Measurements from ENCODE around the gene TMEM145. TPM values are rescaled to one million over a fixed set of nuclear protein-coding genes. Genes with fewer than 3 reads are reported as not detected.

The TMEM145 gene
- total RNA-seq, 1 experiment from 2014 or later = 3.0 TPM

DNA sequence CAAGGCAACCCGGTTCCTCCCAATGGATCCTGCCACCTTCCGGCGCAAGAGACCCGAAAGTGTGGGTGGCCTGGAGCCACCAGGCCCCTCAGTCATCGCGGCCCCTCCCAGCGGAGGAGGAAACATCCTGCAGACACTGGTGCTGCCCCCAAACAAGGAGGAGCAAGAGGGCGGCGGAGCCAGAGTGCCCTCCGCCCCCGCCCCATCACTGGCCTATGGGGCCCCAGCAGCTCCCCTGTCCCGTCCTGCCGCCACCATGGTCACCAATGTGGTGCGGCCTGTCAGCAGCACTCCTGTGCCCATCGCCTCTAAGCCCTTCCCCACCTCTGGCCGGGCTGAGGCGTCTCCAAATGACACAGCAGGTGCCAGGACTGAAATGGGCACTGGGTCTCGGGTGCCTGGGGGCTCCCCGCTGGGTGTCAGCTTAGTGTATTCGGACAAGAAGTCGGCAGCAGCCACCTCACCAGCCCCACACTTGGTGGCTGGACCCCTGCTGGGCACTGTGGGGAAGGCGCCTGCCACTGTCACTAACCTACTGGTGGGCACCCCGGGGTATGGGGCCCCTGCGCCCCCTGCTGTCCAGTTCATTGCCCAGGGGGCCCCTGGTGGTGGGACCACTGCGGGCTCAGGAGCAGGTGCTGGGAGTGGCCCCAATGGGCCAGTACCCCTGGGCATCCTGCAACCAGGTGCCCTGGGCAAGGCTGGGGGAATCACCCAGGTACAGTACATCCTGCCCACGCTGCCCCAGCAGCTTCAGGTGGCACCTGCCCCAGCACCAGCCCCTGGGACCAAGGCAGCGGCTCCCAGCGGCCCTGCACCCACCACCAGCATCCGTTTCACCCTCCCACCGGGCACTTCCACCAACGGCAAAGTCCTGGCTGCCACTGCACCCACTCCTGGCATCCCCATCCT lies 22.3 kb upstream of the TMEM145 start:
- ChIA-PET POLR2A (no interaction called here), CTCF (interaction anchor here (0.6 kb wide), 1 partner anchor 10 kb away, joined by 3 read pairs; no protein-coding TSS in a partner anchor)
- Histone ChIP-seq H3K36me3 (ENCODE audit: control insufficient read depth, insufficient read depth, low read length) (no peaks in the 10 kb centered on the region; the same call in 1 of the 2 replicates), H3K27ac (ENCODE audit: low read length) (no peak overlapping the region), H3K4me1 (ENCODE audit: control insufficient read depth, insufficient read depth, low read length) (peaks cover 6% of the 10 kb centered on the region), H3K9me3 (ENCODE audit: control insufficient read depth, insufficient read depth, low read depth, low read length) (no peaks in the 10 kb centered on the region), H3K27me3 (ENCODE audit: control insufficient read depth, insufficient read depth, low read length) (no peaks in the 10 kb centered on the region), H3K4me3 (ENCODE audit: low read depth in 2 of 2, low read length in 2 of 2) (no peak overlapping the region)
- intact Hi-C loops (cut with micrococcal nuclease; ENCODE audit: unreplicated experiment) (no loop called here), in situ Hi-C loops (cut with HindIII; ENCODE audit: low pct_unique_long_range_greater_than_20kb, low sequenced_read_pairs) (no loop called here)
- ATAC-seq = peak; percentile 71
- TF ChIP-seq CTCF (IDR thresholded peaks at IDR 0.05) = peak; percentile 78
- no peak for TF ChIP-seq SIN3A (IDR thresholded peaks at IDR 0.05; ENCODE audit: borderline replicate concordance, insufficient read depth, low read depth, low read length)
- no TSS peak for BruUV-seq (replicated peaks)
- DNase-seq (ENCODE audit: low read depth, low spot score) = no peak

GRCh38 chr19:42291435-42291810 lies 21.7 kb upstream of the TMEM145 start:
- no TSS peak for BruUV-seq (replicated peaks)
- DNase-seq (ENCODE audit: low read depth, low spot score) (no peak), ATAC-seq (peak; percentile 26; the same call in 1 of the 2 replicates)
- TF ChIP-seq TCF7L2 (IDR thresholded peaks at IDR 0.05; ENCODE audit: low read depth, low read length) = no peak
- TF ChIP-seq, protein P1, sequence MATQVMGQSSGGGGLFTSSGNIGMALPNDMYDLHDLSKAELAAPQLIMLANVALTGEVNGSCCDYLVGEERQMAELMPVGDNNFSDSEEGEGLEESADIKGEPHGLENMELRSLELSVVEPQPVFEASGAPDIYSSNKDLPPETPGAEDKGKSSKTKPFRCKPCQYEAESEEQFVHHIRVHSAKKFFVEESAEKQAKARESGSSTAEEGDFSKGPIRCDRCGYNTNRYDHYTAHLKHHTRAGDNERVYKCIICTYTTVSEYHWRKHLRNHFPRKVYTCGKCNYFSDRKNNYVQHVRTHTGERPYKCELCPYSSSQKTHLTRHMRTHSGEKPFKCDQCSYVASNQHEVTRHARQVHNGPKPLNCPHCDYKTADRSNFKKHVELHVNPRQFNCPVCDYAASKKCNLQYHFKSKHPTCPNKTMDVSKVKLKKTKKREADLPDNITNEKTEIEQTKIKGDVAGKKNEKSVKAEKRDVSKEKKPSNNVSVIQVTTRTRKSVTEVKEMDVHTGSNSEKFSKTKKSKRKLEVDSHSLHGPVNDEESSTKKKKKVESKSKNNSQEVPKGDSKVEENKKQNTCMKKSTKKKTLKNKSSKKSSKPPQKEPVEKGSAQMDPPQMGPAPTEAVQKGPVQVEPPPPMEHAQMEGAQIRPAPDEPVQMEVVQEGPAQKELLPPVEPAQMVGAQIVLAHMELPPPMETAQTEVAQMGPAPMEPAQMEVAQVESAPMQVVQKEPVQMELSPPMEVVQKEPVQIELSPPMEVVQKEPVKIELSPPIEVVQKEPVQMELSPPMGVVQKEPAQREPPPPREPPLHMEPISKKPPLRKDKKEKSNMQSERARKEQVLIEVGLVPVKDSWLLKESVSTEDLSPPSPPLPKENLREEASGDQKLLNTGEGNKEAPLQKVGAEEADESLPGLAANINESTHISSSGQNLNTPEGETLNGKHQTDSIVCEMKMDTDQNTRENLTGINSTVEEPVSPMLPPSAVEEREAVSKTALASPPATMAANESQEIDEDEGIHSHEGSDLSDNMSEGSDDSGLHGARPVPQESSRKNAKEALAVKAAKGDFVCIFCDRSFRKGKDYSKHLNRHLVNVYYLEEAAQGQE (IDR thresholded peaks at IDR 0.05; ENCODE audit: insufficient read depth in 1 of 2, low read depth in 2 of 2, low read length in 1 of 2) = no peak
- POLR2A ChIA-PET = interaction anchor here (0.6 kb wide), 1 partner anchor 9 kb away, joined by 5 read pairs; no protein-coding TSS in a partner anchor
- no peaks in the 10 kb centered on the region for H3K27me3 ChIP-seq (ENCODE audit: control insufficient read depth, insufficient read depth, low read length)
- no peaks in the 10 kb centered on the region; the same call in 1 of the 2 replicates for H3K36me3 ChIP-seq (ENCODE audit: control insufficient read depth, insufficient read depth, low read length)
- intact Hi-C loops (cut with micrococcal nuclease; ENCODE audit: unreplicated experiment) = no loop called here
- H3K27ac ChIP-seq (ENCODE audit: low read length) = no peak overlapping the region
- no peaks in the 10 kb centered on the region for H3K9me3 ChIP-seq (ENCODE audit: control insufficient read depth, insufficient read depth, low read depth, low read length)
- CTCF ChIA-PET = interaction anchor here (0.6 kb wide), 2 partner anchors 9 to 44 kb away, joined by 3 to 13 read pairs; no protein-coding TSS in a partner anchor
- H3K4me1 ChIP-seq (ENCODE audit: control insufficient read depth, insufficient read depth, low read length) = no peaks in the 10 kb centered on the region
- in situ Hi-C loops (cut with HindIII; ENCODE audit: low pct_unique_long_range_greater_than_20kb, low sequenced_read_pairs) = no loop called here
- H3K4me3 ChIP-seq (ENCODE audit: low read depth in 2 of 2, low read length in 2 of 2) = no peak overlapping the region

Data from Panc1 (cell line).